Stimulated activated CD4-positive, alpha-beta T cell treated with anti-CD3 and anti-CD28 coated beads, TNF-alpha, amount 100 ng/mL, for 24 hours (primary cell): ENCODE results near the gene NEK11.
A peak's percentile ranks its signal among the peaks of the same experiment; 100 is the strongest.

Source experiments
- DNase-seq, 3 experiments: peaks; one replicate each; pipeline ENCODE4 v3.0.0-alpha.2; 2020; ENCODE audit warnings: low read depth in 3 of 3

NEK11 gene

GRCh38 chr3:131140891-131141290, 114.2 kb downstream of the NEK11 start:
- no peak for DNase-seq

DNA sequence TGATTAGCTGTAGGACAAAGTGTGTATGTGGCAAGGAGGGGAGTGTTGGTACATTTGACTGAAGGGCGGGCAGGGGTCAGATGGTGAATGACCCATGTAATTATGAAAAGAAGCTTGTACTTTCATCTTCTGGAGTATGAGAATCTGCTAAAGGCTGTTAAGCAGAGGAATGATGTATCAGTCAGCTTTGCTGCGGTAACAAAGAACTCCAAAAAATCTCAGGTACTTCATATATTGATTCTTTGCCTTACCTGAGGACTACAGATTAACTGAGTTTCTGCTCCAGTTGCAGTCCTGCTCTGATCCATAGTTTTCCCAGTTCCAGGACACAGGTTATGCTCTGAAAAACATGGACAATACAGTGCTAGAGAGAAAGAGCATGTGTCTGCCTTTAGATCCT, 115.1 kb downstream of the NEK11 start:
- DNase-seq, result no peak

DNA sequence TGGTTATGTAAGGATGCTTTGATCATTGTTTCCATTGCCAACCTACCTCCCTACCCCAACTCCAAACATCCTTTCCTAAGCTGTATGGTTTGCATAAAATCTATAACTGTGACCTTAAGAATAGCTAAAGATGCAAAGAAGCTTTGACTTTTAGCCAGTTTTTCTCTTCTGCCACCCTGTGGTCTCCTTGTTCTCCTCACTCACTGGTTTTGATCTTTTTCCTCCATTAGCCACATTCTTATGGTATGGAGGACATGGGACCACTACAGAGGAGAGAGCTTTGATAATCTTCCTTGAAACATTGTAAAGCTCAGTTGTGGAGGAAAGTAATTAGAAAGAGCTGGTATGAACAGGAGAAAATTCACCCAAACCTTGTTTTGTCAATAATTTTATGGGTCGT, 115.9 kb downstream of the NEK11 start:
- DNase-seq, result no peak

DNA sequence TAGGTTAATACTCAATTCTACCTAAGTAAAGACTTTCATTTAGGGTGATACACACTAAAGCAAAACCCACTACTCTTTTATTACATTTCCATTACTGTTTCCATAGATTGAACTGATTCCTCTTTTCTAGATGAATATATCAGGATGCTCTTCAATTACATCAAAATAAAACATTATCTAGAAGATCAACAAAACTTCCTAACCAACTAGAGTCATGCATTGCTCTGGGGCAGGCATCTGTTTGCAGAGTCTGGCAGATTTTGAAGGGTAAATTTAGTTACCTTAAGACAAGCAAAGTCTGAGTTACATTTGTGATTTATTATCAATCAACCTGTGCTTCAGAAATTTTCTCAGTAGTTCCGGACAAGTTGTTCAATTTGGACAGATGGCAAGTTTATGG, 117.1 kb downstream of the NEK11 start:
- DNase-seq, result no peak

GRCh38 chr3:131147534-131147933, 120.9 kb downstream of the NEK11 start:
- DNase-seq, result no peak

- no peak for DNase-seq
These were observed 131.8 kb downstream of the NEK11 start for GRCh38 chr3:131158434-131158833.

GRCh38 chr3:131162516-131162915, 135.8 kb downstream of the NEK11 start:
- DNase-seq, result no peak

- DNase-seq, result no peak
These were observed 141.2 kb downstream of the NEK11 start for GRCh38 chr3:131167867-131168266.

GRCh38 chr3:131169331-131169730, 142.7 kb downstream of the NEK11 start:
- no peak for DNase-seq

DNA sequence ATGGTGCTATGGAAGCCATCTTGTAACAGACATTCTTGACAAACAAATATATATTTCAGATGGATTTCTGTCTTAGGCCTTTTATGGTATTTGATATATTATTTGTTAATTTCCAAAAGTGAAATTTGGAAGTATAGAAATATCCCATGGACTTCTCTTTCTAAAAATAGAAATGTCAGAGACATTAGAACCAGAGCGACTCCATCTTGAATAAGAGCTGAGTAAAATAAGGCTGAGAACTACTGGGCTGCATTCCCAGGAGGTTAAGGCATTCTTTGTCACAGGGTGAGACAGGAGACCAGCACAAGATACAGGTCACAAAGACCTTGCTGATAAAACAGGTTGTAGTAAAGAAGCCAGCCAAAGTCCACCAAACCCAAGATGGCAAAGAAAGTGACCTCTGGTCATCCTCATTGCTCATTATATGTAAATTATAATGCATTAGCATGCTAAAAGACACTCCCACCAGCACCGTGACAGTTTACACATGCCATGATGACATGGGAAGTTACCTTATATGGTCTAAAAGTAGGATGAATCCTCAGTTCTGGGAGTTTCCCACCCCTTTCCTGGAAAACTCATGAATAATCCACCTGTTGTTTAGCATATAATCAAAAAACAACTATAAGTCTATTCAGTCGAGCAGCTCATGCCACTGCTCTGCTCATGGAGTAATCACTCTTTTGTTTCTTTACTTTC, 146.0 kb downstream of the NEK11 start:
- DNase-seq, result no peak

DNA sequence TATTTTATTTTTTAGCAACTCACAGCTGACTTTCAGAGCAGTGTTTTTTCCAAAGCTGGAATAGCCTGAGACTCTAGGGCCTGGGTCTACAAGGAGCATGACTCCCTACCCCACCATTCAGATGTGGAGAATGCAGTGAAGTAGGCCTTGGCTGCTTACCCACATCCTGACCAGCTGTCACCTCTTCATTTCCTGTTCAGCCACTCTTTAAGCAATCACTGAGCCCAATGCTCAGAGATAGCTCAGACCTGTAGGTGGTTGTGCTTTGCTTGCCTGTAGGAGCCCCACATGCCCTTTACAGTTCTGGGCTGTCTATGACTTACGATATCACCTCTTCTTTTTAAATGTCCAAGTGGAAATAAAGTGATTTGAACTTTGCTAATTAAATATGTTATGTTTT, 148.1 kb downstream of the NEK11 start:
- peak in 2 of 3 experiments; percentile 0 to 2 for DNase-seq

GRCh38 chr3:131178710-131179375, 152.2 kb downstream of the NEK11 start:
- no peak for DNase-seq

DNA sequence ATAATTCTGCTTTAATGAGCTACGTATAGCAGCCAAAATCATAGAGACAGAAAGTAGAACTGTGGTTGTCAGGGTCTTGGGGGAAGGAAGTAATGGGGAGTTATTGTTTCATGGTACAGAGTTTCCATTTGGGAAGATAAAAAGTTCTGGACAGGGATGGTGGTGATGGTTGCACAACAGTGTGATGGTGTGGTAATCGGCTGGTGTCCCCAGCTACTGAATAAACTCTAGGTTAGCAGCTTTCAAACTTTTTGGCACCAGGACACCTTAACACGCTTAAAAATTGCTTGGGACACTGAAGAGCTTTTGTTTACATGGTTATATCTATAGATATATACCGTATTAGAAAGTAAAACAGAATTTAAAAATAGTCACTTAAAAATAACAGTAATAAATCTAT, 166.0 kb downstream of the NEK11 start:
- DNase-seq, result no peak

DNA sequence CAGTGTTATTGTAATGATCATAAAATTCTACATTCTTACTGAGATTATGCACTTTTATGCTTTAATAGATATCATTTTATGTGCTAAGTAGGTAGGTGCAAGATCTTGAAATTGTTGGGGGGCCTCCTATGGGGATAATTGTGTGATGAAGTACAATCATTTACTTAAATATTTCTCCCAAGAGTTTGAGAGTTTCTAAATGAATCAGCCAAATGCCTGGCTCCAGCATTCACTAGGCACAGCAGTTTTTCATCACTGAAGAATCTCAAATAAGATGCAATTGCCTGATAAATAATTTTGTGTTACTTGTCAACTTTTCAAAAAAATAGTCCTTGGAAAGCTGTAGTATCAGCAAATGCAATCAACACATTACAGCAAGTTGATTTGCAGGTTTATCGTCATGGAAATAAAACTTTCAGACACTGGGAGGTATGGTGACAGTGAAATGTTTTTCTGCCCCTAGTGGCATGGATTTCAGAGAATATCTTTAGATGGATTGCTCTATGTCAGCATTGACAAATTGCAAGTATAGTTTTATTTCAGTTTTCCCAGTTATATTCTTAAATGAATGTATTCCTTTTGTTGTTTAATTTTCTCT, 167.1 kb downstream of the NEK11 start:
- DNase-seq, result no peak

DNA sequence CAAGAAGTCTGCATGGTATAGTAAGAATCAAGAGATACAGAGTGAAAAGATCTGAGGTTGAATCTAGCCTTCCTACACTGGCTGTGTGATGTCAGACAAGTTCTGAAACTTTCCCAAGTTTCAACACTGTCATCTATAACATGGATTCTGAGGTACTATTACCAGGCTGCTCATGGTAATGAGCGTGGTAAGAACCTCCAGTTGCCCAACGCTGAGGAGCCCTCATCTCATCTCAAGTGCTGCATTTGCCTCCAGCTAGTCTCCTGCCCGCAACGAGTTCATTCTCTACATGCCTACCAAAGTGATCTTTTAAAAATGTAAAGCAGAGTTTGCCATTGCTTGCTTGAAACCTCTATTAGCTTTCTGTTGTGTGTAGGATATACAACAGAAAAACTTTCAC, 168.1 kb downstream of the NEK11 start:
- DNase-seq, result no peak

DNA sequence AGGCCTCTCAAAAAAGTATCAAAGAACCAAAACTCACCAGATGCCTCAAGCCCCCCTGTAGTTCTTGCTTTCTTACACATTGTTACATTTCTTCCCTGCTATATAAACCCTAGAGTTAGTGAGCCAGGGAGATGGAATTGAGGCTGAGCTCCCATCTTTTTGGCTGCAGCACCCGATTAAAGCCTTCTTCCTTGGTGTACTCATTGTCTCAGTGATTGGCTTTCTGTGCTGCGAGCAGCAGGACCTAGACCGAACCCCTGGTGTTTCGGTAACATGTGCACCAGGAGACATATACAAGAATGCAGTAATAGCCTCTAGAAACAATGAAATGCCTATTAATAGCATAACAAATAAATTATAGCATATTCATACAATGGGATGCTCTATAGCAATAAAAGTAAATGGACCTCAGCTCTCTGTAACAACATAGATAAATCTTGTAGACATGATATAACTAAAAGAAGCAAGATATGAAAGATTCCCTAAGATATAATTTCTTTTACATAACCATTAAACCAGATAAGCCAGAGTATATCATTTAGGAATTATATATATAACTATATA, 174.0 kb downstream of the NEK11 start:
- DNase-seq, result no peak

DNA sequence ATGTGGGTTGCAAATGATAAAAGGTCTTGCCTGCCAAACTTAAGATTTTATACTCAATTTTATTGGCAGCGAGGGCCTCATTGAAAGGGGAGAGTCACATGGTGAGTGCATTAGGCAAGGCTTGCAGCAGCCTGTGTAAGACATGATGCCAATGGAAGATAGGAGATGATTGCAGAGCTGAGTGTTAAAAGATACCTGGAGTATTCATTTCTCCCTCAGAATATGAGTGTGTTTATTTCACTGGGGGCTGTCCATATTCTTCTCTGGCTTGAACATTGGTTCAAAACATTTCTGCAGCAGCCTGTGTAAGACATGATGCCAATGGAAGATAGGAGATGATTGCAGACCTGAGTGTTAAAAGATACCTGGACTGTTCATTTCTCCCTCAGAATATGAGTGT, 189.7 kb downstream of the NEK11 start:
- no peak for DNase-seq

- no peak for DNase-seq
These were observed 190.1 kb downstream of the NEK11 start for GRCh38 chr3:131216801-131217200.

DNA sequence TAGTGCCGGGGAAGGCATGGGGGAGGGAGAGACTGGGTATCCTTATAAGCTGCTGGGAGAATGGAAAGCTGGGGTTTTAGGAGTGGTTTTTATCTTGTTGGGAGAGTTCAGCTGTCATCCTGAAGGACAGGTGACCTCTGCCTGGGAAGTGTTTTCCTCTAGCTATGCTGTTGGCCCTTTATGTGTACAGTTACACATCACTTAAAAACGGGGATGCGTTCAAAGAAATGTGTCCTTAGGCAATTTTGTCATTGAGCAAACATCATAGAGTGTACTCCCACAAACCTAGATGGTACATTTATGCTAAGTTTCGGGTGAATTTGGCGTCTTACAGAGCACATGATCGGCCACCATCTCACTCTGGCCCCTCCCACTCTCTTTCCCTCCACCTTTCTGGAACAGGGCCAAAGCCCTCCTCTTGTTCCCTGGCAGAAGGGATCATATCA, 190.6 kb downstream of the NEK11 start:
- DNase-seq, result no peak

GRCh38 chr3:131218196-131218595, 191.5 kb downstream of the NEK11 start:
- no peak for DNase-seq

DNA sequence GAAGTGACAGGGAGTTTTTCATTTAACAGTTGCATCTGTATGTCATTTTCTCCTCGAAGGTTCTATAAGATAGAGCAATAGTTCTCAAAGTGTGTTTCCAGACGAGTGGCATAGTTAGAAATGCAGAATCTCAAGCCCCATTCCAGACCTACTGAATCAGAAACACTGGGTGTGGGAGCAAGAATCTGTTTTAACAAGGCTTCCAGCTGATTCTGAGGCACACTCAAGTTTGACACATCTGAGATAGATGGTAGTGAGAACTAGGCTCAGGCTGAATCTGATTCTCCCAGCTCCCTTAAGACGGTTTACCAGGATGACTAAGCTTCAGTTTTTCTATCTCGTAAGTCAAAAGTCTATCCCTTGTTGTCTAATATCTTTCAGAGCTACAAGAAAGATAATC, 195.1 kb downstream of the NEK11 start:
- DNase-seq, result no peak

GRCh38 chr3:131222599-131222998, 195.9 kb downstream of the NEK11 start:
- DNase-seq, result no peak
